ENCODE data around the gene EVA1B. TPM values are rescaled to one million over a fixed set of nuclear protein-coding genes. Genes with fewer than 3 reads are reported as not detected.

Gene EVA1B
- total RNA-seq, 1 donor from 2014 or later: 71.5 TPM

DNA sequence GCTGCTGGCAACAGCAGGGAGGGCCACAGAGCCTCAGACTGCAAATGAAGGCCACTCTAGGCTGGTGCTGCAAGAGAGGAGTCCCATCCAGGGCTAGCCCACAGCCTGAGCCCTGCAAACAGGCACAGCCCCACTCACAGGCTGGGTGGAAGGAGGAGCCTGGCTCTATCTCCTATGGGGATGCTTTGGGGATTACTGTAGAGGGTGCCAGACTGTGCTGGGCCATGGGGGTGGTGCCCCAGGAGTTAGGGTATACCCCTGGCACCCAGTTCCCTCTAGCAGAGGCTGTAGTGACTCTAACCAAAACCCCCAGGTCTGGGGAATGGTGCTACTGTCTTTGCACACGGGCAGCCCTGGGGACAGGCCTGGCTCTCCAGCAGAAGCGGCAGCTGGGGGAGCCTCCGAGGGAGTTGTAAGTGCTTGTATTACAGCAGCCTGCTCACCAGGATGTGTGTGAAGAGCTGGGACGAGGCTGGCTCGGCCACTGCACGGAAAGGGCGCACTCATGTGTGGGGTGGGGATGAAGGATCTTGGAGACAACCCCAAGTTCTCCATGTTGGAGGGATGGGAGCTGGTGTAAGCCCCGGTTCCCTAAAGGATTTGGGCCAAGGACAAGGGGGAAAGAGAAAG lies 23.4 kb upstream of the EVA1B start:
- DNase-seq (ENCODE audit: low read depth in 2 of 2): no peak

DNA sequence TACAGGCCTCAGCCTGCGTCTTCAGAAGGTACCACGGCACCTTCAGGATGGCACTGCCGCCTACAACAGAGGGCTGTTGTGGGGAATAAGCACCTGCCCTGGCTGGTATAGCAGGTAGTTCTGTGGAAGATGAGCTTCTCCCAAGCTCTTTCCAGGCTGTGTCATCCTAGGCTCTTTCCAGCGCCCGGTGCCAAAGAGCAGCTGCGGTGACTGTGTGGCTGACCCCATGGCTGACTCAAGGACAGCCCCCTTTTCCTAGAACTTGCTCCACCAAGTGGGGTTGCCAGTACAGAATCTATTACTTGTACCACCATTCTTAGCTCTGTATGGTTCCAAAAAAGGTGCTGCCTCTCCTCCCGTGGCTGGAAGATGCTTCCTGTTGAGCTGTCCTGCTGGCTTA lies 21.9 kb upstream of the EVA1B start:
- peak in 1 of 2 donors; percentile 26 for DNase-seq (ENCODE audit: low read depth in 2 of 2)

DNA sequence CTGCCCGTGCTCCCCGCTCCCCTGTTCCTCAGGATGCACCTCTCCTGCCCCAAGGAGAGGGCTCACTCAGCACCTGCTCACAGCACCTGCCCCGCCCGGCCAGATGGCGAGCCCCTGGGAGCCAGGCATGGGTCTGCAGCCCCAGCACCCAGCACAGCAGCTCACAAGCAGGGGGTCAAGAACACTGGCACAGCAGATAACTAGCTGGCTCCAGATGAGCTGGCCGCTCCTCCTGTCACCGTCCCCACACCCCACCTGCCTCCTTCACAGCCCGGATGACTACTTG lies 20.9 kb upstream of the EVA1B start:
- no peak for DNase-seq (ENCODE audit: low read depth in 2 of 2)

GRCh38 chr1:36343651-36344394 lies 20.4 kb upstream of the EVA1B start:
- no peak for DNase-seq (ENCODE audit: low read depth in 2 of 2)

DNA sequence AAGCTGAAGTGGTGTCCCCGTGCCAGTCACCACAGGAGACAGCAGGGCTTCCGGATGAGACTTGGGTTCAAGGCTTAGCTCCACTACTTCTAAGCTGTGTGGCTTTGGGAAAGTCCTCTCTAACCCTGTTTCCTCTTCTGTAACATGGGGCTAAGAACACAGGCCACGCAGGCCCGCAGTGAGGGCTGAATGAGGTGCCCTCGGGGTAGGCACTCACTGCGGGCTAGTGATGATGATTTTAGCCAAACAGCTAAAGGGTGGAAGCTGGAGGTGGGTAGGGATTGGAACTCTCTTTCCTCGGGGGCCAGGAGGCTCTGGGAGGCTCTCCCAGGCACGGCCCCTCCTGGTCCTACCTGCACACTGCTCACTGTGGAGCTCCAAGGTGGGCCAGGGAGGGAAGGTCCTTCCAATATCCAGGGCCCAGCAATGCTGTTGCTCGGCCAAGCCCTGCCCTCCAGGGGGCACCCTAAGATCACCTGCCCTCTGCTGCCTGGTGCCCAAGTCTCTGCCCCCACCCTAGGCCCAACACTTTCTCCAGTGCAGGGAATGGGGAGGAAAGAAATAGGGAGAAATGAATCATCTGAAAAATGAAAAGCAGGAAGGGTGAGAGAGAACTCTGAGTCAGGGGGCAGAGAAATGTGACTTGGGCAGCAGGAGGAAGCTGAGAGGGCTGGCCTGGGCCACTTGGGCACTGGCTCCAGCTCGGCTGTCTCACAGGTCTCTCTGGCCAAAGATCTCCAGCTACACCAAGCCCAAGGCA lies 19.2 kb upstream of the EVA1B start:
- peak in 1 of 2 donors; percentile 88 for DNase-seq (ENCODE audit: low read depth in 2 of 2)

- DNase-seq (ENCODE audit: low read depth in 2 of 2): no peak
Observed at GRCh38 chr1:36341626-36342320, 18.3 kb upstream of the EVA1B start.

DNA sequence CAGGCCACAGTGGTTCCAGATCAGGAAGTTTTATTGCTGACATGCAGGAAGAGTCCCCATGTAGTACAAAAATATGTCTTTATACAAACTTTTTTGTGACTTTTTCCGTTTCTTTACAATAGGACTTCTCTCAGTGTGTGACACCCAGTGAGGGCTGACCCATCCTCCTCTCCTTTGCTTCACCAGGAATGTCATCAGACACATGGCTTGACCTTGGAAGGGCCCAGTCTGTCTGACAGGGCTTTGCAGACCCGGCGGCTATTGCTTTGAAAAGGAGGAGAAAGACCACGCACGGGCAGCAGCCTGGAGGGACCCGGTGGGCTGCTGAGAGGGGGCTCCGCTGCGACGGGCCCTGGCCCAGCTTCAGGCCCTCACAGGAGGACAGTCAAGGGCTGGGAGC lies 16.2 kb upstream of the EVA1B start:
- no peak for DNase-seq (ENCODE audit: low read depth in 2 of 2)

GRCh38 chr1:36339215-36339614 lies 15.8 kb upstream of the EVA1B start:
- no peak for DNase-seq (ENCODE audit: low read depth in 2 of 2)

GRCh38 chr1:36337830-36338229 lies 14.4 kb upstream of the EVA1B start:
- DNase-seq (ENCODE audit: low read depth in 2 of 2): no peak

GRCh38 chr1:36330940-36331339 lies 7.5 kb upstream of the EVA1B start:
- no peak for DNase-seq (ENCODE audit: low read depth in 2 of 2)

- DNase-seq (ENCODE audit: low read depth in 2 of 2): no peak
Observed at GRCh38 chr1:36329817-36330216, 6.4 kb upstream of the EVA1B start.

GRCh38 chr1:36328713-36329112 lies 5.3 kb upstream of the EVA1B start:
- DNase-seq (ENCODE audit: low read depth in 2 of 2): peak in 1 of 2 donors; percentile 74

- DNase-seq (ENCODE audit: low read depth in 2 of 2): no peak
Observed at GRCh38 chr1:36328088-36328480, 4.6 kb upstream of the EVA1B start.

DNA sequence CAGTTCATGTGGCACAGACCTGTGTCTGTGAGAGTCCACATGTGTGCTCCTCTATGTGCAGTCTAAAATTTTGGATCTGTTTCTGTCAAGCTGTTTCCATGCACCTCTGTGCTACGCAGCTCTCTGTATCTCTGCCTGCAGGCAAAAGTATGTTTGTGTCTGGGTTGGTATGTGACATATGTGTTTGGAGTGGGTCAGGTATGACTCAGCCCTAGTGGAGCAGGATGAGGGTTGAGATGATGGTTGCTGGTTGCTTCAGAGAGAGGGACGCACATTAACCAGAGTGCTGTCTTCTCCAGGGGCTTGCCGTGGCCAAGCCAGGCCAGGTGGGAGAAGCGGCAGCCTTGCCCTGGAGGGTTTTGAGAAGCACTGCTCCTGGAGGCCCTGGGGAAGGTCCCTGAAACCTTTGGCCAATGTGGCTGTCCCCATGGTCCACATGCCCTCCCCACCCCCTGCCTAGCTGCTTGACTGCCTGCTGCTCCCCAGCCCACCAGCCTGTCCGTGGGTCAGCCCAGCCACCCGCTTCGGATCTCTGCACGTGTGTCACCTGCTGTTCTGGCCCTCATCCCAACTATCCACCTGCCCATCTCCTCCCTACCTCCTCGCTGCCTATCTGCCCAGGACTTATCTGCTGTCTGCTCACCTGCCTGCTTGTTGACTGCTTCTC lies 4.1 kb upstream of the EVA1B start:
- no peak for DNase-seq (ENCODE audit: low read depth in 2 of 2)

DNA sequence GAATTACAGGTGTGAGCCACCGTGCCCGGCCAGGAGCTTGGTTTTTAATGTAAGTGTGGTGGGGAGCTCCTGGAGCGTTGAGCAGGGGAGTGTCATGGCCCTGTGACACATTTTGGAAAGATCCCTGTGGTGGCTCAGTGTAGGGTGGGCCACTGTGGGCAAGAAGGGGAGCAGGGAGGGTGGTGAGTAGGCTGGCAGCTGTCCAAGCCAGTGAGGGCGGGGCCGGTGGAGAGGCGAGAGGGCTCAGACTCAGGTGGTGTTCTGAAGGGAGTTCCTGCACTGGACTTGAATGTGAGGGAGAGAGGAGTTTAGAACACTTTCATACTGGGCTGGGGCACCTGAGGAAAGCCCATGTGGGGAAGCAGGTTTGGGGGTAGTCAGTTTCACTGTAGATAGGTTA lies 3.1 kb upstream of the EVA1B start:
- no peak for DNase-seq (ENCODE audit: low read depth in 2 of 2)

DNA sequence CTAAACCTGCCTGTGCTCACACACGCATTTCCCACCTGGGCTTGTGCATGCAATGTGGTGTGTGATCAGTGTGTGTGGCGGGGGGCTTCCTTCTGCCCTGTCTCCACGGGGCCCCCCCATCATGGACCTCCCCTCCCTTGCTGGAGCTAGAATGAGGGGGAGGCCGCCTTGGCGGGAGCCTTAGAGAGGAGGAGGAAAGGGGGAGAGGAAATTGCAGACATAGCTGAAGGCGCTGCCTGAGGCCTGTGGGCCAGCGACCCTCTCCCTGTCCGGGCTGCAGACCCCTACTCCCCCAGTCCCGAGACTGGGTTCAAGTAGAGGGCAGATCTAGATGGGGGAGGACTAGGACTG lies 883 bp upstream of the EVA1B start:
- no peak for DNase-seq (ENCODE audit: low read depth in 2 of 2)

- peak in 1 of 2 donors; percentile 34 for DNase-seq (ENCODE audit: low read depth in 2 of 2)
Observed at GRCh38 chr1:36322786-36323635, 434 bp downstream of the EVA1B start.

GRCh38 chr1:36322041-36322785 lies 1.2 kb downstream of the EVA1B start:
- DNase-seq (ENCODE audit: low read depth in 2 of 2): no peak

DNA sequence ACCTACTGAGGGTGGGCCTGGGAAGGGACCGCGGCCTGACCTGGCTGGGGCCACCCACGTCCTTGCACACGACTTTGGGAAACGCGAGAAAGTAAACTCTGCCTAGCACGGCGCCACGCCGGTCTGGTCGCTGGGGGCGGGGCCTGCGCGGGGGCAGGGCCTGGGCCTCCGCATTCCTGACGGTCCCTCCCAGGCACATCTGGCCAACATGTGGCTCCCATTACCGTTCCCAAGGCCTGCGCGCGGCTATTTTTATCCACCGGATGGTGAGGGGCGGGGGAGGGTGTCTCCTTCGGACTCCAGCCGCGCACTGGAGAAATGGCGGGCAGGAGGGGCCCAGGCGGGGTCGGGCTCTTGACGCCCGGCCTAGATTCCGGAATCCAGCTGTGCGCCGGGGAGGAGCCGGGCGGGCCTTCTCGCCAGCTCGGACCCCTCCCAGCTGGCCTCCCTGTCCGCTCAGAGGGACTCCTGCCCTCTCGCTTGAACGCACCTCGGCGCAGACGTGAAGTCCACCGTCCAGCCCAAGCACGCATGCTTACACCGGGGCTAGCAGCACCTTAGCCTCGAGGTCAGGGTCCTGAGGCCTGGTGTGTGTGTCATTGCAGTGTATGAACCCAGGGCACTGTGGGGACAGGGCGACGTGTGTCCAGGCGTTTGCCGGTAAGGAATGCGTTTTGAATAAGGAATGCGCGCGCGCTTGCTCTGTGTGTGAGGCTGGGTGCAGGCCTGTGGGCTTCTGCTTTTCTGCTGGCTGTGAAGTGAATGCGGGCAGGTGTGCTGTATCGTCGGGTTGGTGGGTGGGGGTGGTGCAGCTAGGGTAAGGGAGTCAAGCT lies 2.1 kb downstream of the EVA1B start:
- DNase-seq (ENCODE audit: low read depth in 2 of 2): no peak

Data from dermis microvascular lymphatic vessel endothelial cell (primary cell).